HepG2 (cell line): ENCODE results near the gene SDC1. TPM values are rescaled to one million over a fixed set of nuclear protein-coding genes. Genes with fewer than 3 reads are reported as not detected.
A peak's percentile ranks its signal among the peaks of the same experiment; 100 is the strongest.

Source experiments
- ARNT2 ChIP-seq: sonication (generic); formaldehyde crosslinking; IDR thresholded peaks from 2 replicates; pipeline ENCODE4 v1.8.0; 2022; ENCODE audit warnings: mild to moderate bottlenecking, low read depth, missing genetic modification reagents, moderate library complexity
- ATRX ChIP-seq: sonication (generic); formaldehyde crosslinking; IDR thresholded peaks from 2 replicates; pipeline ENCODE4 v1.4.0; 2020; ENCODE audit warnings: missing genetic modification reagents, borderline replicate concordance
- DZIP1 ChIP-seq: sonication (generic); formaldehyde crosslinking; IDR thresholded peaks from 2 replicates; pipeline ENCODE4 v1.5.0; 2020; ENCODE audit warnings: mild to moderate bottlenecking, missing genetic modification reagents
- E2F2 ChIP-seq: sonication (generic); formaldehyde crosslinking; IDR thresholded peaks from 2 replicates; pipeline ENCODE4 v1.4.0; 2020; ENCODE audit warnings: missing genetic modification reagents, borderline replicate concordance
- FOSL2 ChIP-seq: sonication (generic); formaldehyde crosslinking; IDR thresholded peaks from 2 replicates; pipeline ENCODE4 v1.4.0; 2020; ENCODE audit warnings: missing genetic modification reagents
- KDM4B ChIP-seq: sonication (generic); formaldehyde crosslinking; IDR thresholded peaks from 2 replicates; pipeline ENCODE4 v1.4.0; 2020; ENCODE audit warnings: missing genetic modification reagents
- MIER2 ChIP-seq: IDR thresholded peaks from 2 replicates; pipeline ENCODE4 v1.6.1; 2016; ENCODE audit warnings: missing biosample characterization, missing genetic modification reagents
- MTA3 ChIP-seq: sonication (generic); formaldehyde crosslinking; IDR thresholded peaks from 2 replicates; pipeline ENCODE4 v1.4.0; 2020; ENCODE audit warnings: missing genetic modification reagents
- PREB ChIP-seq: sonication (generic); formaldehyde crosslinking; IDR thresholded peaks from 2 replicates; pipeline ENCODE4 v1.4.0; 2020; ENCODE audit warnings: missing genetic modification reagents
- RAD51 ChIP-seq: fragments of 450-650 bp; IDR thresholded peaks from 2 replicates; pipeline ENCODE4 v1.6.1; 2016; ENCODE audit warnings: borderline replicate concordance
- RELA ChIP-seq: sonication (generic); formaldehyde crosslinking; IDR thresholded peaks from 2 replicates; pipeline ENCODE4 v1.4.0; 2020; ENCODE audit warnings: missing genetic modification reagents
- RFXANK ChIP-seq: IDR thresholded peaks from 2 replicates; pipeline ENCODE4 v1.6.1; 2016
- SMC3 ChIP-seq: IDR thresholded peaks from 2 replicates; pipeline ENCODE4 v1.6.1; 2011; ENCODE audit warnings: low read length, improper control_type of control experiment
- ZBTB49 ChIP-seq: sonication (generic); formaldehyde crosslinking; IDR thresholded peaks from 2 replicates; pipeline ENCODE4 v1.4.0; 2020; ENCODE audit warnings: missing genetic modification reagents, borderline replicate concordance
- ZNF101 ChIP-seq: sonication (generic); formaldehyde crosslinking; IDR thresholded peaks from 2 replicates; pipeline ENCODE4 v1.4.0; 2020; ENCODE audit warnings: mild to moderate bottlenecking, low read depth, missing genetic modification reagents, borderline replicate concordance
- ZNF280B ChIP-seq: sonication (generic); formaldehyde crosslinking; IDR thresholded peaks from 2 replicates; pipeline ENCODE4 v1.5.0; 2020; ENCODE audit warnings: missing genetic modification reagents, mild to moderate bottlenecking, borderline replicate concordance
- ZNF329 ChIP-seq: sonication (generic); formaldehyde crosslinking; IDR thresholded peaks from 2 replicates; pipeline ENCODE4 v1.9.0; 2021; ENCODE audit warnings: low read depth, mild to moderate bottlenecking, missing genetic modification reagents
- ZNF543 ChIP-seq: sonication (generic); formaldehyde crosslinking; IDR thresholded peaks from 2 replicates; pipeline ENCODE4 v1.4.0; 2020; ENCODE audit warnings: mild to moderate bottlenecking, missing genetic modification reagents
- ZNF619 ChIP-seq: sonication (generic); formaldehyde crosslinking; IDR thresholded peaks from 2 replicates; pipeline ENCODE4 v1.4.0; 2020; ENCODE audit warnings: mild to moderate bottlenecking, missing genetic modification reagents
- polyA plus RNA-seq, 8 experiments: library from polyadenylated mRNA; depleted of rRNA in 3 of 8; stranded (reverse) in 7 of 8; unstranded in 1 of 8; fragments of >200 nt; fragmentation: Illumina TruSeq in 4 of 8; extraction: Trizol in 4 of 8; gene quantifications; 2 replicates each; pipeline versions ENCODE4 v1.2.1 to v1.2.3, GENCODE V29; 2011 to 2016; ENCODE audit warnings: low read depth in 4 of 8, missing spikeins in 1 of 8, mixed read lengths in 1 of 8; ENCODE audit not compliant: insufficient read depth in 1 of 8
- total RNA-seq, 5 experiments: library from RNA; depleted of rRNA; stranded (reverse); fragments of >200 nt; fragmentation: Illumina TruSeq; extraction: Trizol; gene quantifications; 2 replicates each; pipeline ENCODE4 v1.2.3, GENCODE V29; 2016; ENCODE audit warnings: low read depth in 1 of 5

Gene SDC1
- total and polyA plus RNA-seq, 2 of the 13 experiments (the other 11 are each of a cell fraction or from before 2014, with no cell fraction given), result 108 to 119 TPM

- no peak for TF ChIP-seq PREB (CRISPR knock-in tag)
- TF ChIP-seq ZNF329, result no peak
- no peak for TF ChIP-seq RFXANK (CRISPR knock-in tag)
- no peak for TF ChIP-seq ZNF101 (CRISPR knock-in tag)
- TF ChIP-seq E2F2 (CRISPR knock-in tag), result no peak
- TF ChIP-seq KDM4B (CRISPR knock-in tag), result no peak
- no peak for TF ChIP-seq ZNF619 (CRISPR knock-in tag)
- TF ChIP-seq FOSL2 (CRISPR knock-in tag), result peak; percentile 54; the same call in 1 of the 2 replicates
- no peak for TF ChIP-seq RAD51
- TF ChIP-seq ARNT2, result no peak
- no peak for TF ChIP-seq RELA (CRISPR knock-in tag)
- no peak for TF ChIP-seq ATRX (CRISPR knock-in tag)
- no peak for TF ChIP-seq MIER2
- TF ChIP-seq ZBTB49 (CRISPR knock-in tag), result no peak
- TF ChIP-seq MTA3 (CRISPR knock-in tag), result no peak
- no peak for TF ChIP-seq ZNF543
- TF ChIP-seq DZIP1 (CRISPR knock-in tag), result no peak
- no peak for TF ChIP-seq SMC3
- TF ChIP-seq ZNF280B (CRISPR knock-in tag), result no peak; the same call in 1 of the 2 replicates
Observed at GRCh38 chr2:20172273-20173055, 52.5 kb downstream of the SDC1 start (continued).
